K562 (cell line): ENCODE data around the gene ERVV-1.

Experiments
- EP300 ChIP-seq: IDR thresholded peaks from 2 replicates; pipeline ENCODE4 v1.6.1; 2012; ENCODE audit warnings: low read length, improper control_type of control experiment
- FOXK1 ChIP-seq: sonication (generic); formaldehyde crosslinking; IDR thresholded peaks from 2 replicates; pipeline ENCODE4 v1.8.0; 2022; ENCODE audit warnings: missing genetic modification reagents, mild to moderate bottlenecking, borderline replicate concordance
- HDGF ChIP-seq: fragments of 450-650 bp; IDR thresholded peaks from 2 replicates; pipeline ENCODE4 v1.6.1; 2016
- JUND ChIP-seq, 2 experiments: IDR thresholded peaks; 2 replicates in 1 of 2; 3 replicates in 1 of 2; pipeline ENCODE4 v1.6.1; 2011; ENCODE audit warnings: borderline replicate concordance in 2 of 2, low read depth in 2 of 2, low read length in 2 of 2, improper control_type of control experiment in 1 of 2, missing biosample characterization in 1 of 2, missing genetic modification characterization in 1 of 2, missing genetic modification reagents in 1 of 2
- KDM1A ChIP-seq, 2 experiments: fragments of 450-650 bp; IDR thresholded peaks; 2 replicates each; pipeline ENCODE4 v1.6.1; 2016; ENCODE audit warnings: mild to moderate bottlenecking in 2 of 2
- MECOM ChIP-seq: fragments of 250-450 bp; sonication (Bioruptor Pico); IDR thresholded peaks from 2 replicates; pipeline ENCODE4 v1.8.0; 2022; ENCODE audit warnings: inconsistent platforms
- POLR2AphosphoS5 ChIP-seq: IDR thresholded peaks from 2 replicates; pipeline ENCODE4 v1.6.1; 2011; ENCODE audit warnings: mild to moderate bottlenecking, low read depth, low read length, moderate library complexity; ENCODE audit not compliant: control insufficient read depth, insufficient read depth
- PRPF4 ChIP-seq: fragments of 200-400 bp; formaldehyde crosslinking; IDR thresholded peaks from one replicate; pipeline ENCODE4 v1.6.1; 2017; ENCODE audit warnings: low read length, low read depth, mild to moderate bottlenecking; ENCODE audit not compliant: insufficient read depth, poor library complexity, severe bottlenecking
- TAF1 ChIP-seq: IDR thresholded peaks from 2 replicates; pipeline ENCODE4 v1.6.1; 2011; ENCODE audit warnings: mild to moderate bottlenecking, low read length, moderate library complexity; ENCODE audit not compliant: insufficient read depth, control insufficient read depth, severe bottlenecking; ENCODE audit errors: extremely low read depth
- ZNF431 ChIP-seq: sonication (generic); formaldehyde crosslinking; IDR thresholded peaks from 2 replicates; pipeline ENCODE4 v1.8.0; 2022; ENCODE audit warnings: mild to moderate bottlenecking, missing genetic modification reagents

DNA sequence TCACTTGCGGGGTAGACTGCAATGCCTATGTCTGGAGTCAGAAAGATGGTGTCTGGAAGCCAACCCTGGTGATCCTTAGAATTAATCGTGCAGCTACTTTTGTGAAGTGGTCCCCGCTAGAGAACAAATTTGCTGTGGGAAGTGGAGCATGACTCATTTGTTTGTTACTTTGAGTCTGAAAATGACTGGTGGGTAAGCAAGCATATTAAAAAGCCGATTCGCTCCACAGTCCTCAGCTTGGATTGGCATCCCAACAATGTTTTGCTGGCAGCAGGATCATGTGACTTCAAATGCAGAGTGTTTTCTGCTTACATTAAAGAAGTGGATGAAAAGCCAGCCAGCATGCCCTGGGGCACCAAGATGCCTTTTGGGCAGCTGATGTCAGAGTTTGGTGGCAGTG is 9.5 kb upstream of the ERVV-1 start:
- no peak for TF ChIP-seq ZNF431 (CRISPR knock-in tag)
- no peak for TF ChIP-seq EP300
- no peak for TF ChIP-seq HDGF
- no peak for TF ChIP-seq FOXK1
- no peak for TF ChIP-seq TAF1
- no peak for TF ChIP-seq POLR2AphosphoS5
- no peak for TF ChIP-seq PRPF4
- TF ChIP-seq JUND (IDR thresholded peaks at IDR 0.05; ENCODE audit: borderline replicate concordance, low read depth, low read length) = no peak
- no peak for TF ChIP-seq JUND (tag; IDR thresholded peaks at IDR 0.05; ENCODE audit: borderline replicate concordance, low read depth, low read length)
- TF ChIP-seq MECOM (CRISPR knock-in tag) = no peak
- TF ChIP-seq KDM1A (IDR thresholded peaks at IDR 0.05) = no peak
